RCC 7860 (cell line): ENCODE data around the gene GREB1.

Experiments used
- DNase-seq: peaks from one replicate; pipeline ENCODE4 v3.0.0-alpha.2; 2015; ENCODE audit warnings: low spot score
- FAIRE-seq: peaks from 2 replicates; lab custom pipeline; 2012; peaks lifted over from hg19 to GRCh38; lab: Jason Lieb, UNC

The GREB1 gene

DNA sequence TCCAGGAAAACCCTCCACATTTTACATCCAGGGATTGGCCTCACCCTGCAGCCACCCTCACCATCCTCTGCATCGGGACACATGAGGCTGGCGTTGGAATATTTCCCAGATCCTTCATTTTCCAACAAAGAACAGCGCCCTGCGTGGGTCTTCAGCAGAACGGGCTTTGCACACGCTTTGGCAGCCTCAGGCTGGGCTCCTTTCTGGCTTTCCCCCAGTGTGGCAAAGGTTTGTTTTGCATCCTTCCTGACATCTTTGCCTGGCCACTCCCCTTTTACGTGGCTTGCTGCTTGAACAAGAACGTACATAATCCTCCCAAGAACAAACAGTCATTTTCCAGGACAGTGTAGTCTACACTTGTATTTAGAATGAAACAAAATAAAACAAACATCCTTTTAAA, 25.6 kb upstream of the GREB1 start:
- no peak for DNase-seq
- no peak for FAIRE-seq

- no peak for FAIRE-seq
- DNase-seq = no peak
These were observed 24.0 kb upstream of the GREB1 start for GRCh38 chr2:11509657-11510360.

GRCh38 chr2:11512431-11512830, 21.4 kb upstream of the GREB1 start:
- DNase-seq (no peak), FAIRE-seq (no peak)

- FAIRE-seq (no peak), DNase-seq (no peak)
These were observed 20.5 kb upstream of the GREB1 start for GRCh38 chr2:11513319-11513718.

- FAIRE-seq (no peak), DNase-seq (no peak)
These were observed 19.6 kb upstream of the GREB1 start for GRCh38 chr2:11514081-11514730.

GRCh38 chr2:11514904-11515303, 18.9 kb upstream of the GREB1 start:
- DNase-seq = no peak
- no peak for FAIRE-seq

GRCh38 chr2:11515490-11515981, 18.3 kb upstream of the GREB1 start:
- DNase-seq (no peak), FAIRE-seq (no peak)

- FAIRE-seq = no peak
- DNase-seq = no peak
These were observed 16.7 kb upstream of the GREB1 start for GRCh38 chr2:11516984-11517648.

DNA sequence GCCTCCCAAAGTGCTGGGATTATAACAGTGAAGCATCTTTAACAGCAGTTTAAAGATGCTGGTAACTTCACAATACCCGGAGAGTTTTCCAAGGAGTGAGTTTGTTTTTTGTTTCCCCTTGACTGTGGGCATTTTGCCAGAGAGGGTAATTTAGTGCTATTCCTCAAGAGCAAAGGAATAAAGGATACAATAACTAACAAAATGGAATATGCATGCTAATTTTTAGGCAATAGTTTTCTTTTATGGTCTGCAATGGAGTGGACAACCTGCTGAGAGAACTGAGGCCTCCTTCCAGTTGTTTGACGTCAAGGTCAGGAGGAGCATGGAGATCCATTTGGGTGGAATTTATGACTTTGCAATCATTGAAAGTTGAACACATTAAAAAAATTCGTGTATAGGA, 15.9 kb upstream of the GREB1 start:
- FAIRE-seq = no peak

DNA sequence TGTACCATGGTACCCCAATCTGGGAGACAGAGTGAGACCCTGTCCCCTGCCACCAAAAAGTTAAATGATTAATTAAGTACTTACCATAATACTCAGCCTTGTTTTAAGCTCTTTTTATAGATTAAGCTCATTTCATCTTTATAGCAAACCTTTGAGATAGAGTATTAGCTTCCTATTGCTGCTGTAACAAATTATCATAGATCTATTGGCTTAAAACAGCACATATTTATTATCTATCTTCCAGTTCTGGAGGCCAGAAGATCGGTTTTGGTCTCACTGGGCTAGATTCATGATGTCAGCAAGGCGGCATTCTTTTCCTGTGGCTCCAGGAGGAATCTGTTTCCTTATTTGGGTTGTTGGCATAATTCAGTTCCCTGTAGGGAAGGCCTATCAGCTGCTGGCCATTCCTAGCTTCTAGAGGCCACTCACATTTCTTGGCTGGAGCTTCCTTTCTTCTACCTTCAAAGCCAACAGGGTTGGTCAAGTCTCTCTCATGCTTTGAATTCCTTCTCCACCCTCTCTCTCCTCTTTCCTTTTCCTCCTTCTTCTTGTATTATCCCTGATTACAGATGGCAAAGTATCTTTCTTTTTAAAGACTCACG, 13.7 kb upstream of the GREB1 start:
- DNase-seq = no peak
- FAIRE-seq = no peak

More for the DNA sequence above, 15.9 kb upstream of the GREB1 start:
- no peak for DNase-seq

DNA sequence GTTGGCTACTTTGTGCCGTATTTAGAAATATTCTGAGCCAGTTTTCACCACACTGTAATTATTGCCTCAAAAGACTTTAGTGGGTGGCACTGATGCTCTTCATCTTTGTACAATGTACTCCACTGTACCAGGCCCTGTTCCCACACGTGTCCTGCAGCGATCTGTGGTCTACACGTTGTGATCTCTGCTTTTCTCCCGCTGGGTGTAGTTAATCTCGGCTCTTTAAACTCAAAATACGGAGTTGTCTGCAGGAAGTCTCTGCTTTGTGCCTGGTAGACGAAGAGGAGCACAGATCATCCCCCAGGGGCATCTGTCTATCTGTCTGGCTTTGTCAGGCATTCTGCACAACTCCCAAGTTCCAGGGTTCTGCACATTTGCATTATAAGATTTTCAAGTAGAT, 12.1 kb upstream of the GREB1 start:
- FAIRE-seq (no peak), DNase-seq (no peak)

- DNase-seq (no peak), FAIRE-seq (no peak)
These were observed 9.4 kb upstream of the GREB1 start for GRCh38 chr2:11524470-11524869.

DNA sequence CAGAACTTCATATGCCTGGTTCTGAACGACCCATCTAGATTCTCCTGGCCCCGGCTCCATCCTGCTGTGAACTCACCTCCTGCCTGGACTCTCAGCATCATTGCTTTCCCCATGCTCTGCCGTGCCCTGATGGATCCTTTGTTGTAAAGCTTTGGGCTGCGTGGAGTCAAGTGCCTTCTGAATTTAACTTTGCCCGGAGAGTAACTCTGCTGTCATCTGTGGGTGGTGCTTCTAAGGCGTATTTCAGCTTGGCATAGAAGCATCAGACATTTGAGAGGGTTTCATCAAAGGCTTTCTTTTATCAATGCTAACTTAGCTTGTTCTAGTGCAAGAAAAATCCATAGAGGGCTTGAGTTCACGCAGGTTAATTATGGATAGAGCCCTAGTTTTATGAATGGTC, 8.1 kb upstream of the GREB1 start:
- FAIRE-seq = no peak
- DNase-seq = no peak

DNA sequence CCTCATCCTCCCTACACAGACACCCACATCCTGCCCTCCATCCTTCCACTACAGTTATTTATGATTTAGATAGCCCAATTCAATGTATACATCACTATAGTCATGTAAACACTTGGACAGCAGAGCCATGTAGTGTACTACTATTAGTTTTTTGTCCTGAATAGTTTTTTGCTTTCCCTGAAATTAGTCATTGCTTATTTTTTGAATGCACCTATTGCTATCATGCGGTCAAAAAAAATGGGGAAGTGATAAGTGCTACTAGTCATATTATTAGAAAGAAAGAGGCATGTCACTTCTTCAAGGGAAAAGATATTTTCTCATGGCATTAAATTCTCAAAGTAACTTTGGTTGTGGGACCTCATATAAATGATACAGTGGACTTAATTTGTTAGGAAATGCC, 6.8 kb upstream of the GREB1 start:
- DNase-seq (no peak), FAIRE-seq (no peak)

DNA sequence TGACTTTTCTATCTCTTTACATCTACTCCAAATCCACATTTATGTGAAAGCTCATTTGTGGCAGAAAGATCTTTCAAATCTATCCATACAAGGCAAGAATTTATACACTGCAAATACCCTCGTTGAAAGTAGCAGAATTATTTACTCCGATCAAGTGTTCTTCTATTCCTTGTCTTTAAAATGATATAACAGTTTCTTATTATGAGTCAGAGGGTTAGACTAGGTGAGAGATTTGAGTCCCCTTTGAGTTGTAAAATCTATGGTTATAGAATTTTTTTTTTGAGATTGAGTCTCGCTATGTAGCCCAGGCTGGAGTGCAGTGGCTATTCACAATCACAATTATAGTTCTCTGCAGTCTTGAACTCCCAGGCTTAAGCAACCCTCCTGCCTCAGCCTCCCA, 5.6 kb upstream of the GREB1 start:
- FAIRE-seq (no peak), DNase-seq (no peak)

GRCh38 chr2:11530864-11531465, 2.9 kb upstream of the GREB1 start:
- DNase-seq (no peak), FAIRE-seq (no peak)

DNA sequence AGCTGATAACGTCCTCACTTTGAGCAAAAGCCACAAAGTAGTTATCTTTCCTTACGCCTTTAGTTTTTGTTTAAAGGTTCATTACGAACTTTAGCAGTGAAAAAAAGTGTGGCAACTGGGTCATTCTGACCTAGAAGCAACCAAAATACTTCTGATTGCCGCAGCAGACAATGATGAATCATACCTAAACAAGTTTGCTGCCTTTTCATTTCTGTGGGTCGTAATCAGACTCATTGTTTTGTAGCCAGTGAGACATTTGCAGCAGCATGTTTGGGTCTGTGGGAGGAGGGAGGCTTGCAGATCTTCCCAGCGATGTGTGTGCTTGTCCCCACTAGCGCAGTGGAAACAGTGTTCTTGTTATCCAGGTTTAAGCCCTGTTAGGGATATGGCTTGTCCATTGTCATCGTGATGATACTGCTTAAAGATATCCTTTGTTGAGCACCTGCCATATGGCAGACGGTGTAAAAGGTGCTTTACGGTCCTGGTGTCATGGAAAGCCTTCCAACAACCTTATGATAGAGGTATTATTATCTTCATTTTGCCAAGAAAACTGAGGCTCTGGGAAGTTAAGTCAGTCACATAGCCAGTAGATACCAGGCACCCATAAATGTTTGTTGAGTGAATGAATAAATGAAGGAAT, 1.3 kb upstream of the GREB1 start:
- DNase-seq (no peak), FAIRE-seq (no peak)

- no peak for DNase-seq
- FAIRE-seq = no peak
These were observed 363 bp downstream of the GREB1 start for GRCh38 chr2:11534071-11534745.

GRCh38 chr2:11534746-11535484, 1.1 kb downstream of the GREB1 start:
- DNase-seq (no peak), FAIRE-seq (no peak)
